ENCODE results near the gene SMOC2. TPM values are rescaled to one million over a fixed set of nuclear protein-coding genes. Genes with fewer than 3 reads are reported as not detected.

SMOC2 gene
- total and polyA plus RNA-seq, 2 donors (not counting 1 experiment from before 2014, with no cell fraction given), result 0.37 TPM; not detected in 1

- H3K27ac Mint-ChIP-seq, result no peak overlapping the region
- H3K4me1 Mint-ChIP-seq, result no peaks in the 10 kb centered on the region
- Histone ChIP-seq H3K9me3 (ENCODE audit: control extremely low read depth in 1 of 3, control insufficient read depth in 2 of 3, insufficient read depth in 1 of 3, low read length in 2 of 3) (peaks cover 0 to 14% (median 0%) of the 10 kb centered on the region in 3 donors), H3K79me2 (ENCODE audit: control insufficient read depth, insufficient read depth, low read length) (no peaks in the 10 kb centered on the region), H3K36me3 (replicated peaks in 1 of 2; ENCODE audit: control extremely low read depth in 1 of 2, control insufficient read depth in 1 of 2, extremely low read depth in 1 of 2, insufficient read depth in 2 of 2, low read length in 1 of 2) (no peaks in the 10 kb centered on the region), H3K4me1 (ENCODE audit: control insufficient read depth in 2 of 2, insufficient read depth in 2 of 2, low read length in 2 of 2) (no peaks in the 10 kb centered on the region), H3K4me3 (ENCODE audit: control extremely low read depth in 1 of 5, extremely low read depth in 1 of 5, insufficient read depth in 1 of 5, low read depth in 2 of 5, low read length in 4 of 5) (no peak overlapping the region), H3K4me2 (replicated peaks; ENCODE audit: low read depth, low read length, poor library complexity, severe bottlenecking) (no peak overlapping the region), H2AFZ (ENCODE audit: insufficient read depth, low read depth, low read length, poor library complexity, severe bottlenecking) (no peak overlapping the region), H3K9ac (ENCODE audit: low read length) (no peak overlapping the region), H4K20me1 (ENCODE audit: control insufficient read depth, insufficient read depth, low read length, poor library complexity, severe bottlenecking) (no peaks in the 10 kb centered on the region), H3K27ac (ENCODE audit: low read length in 2 of 2) (no peak overlapping the region), H3K27me3 (replicated peaks in 1 of 4; ENCODE audit: control extremely low read depth in 1 of 4, control insufficient read depth in 3 of 4, insufficient read depth in 4 of 4, low read length in 3 of 4) (no peaks in the 10 kb centered on the region)
- no peak for TF ChIP-seq CTCF (IDR thresholded peaks at IDR 0.05)
- no peak for TF ChIP-seq EZH2 (IDR thresholded peaks at IDR 0.05; ENCODE audit: borderline replicate concordance, insufficient read depth, low read depth, low read length, poor library complexity, severe bottlenecking)
- ATAC-seq (ENCODE audit: low read depth) (no peak), DNase-seq (no peak)
- ChIA-PET POLR2A (no interaction called here), CTCF (no interaction called here)
- H3K4me3 Mint-ChIP-seq, result no peak overlapping the region
- H3K27me3 Mint-ChIP-seq, result no peaks in the 10 kb centered on the region
- intact Hi-C loops (cut with micrococcal nuclease), result no loop called here
- no peaks in the 10 kb centered on the region for H3K9me3 Mint-ChIP-seq (ENCODE audit: insufficient read depth)
- 83% methylated on average over 14 of the region's 16 CpGs for WGBS (ENCODE audit: insufficient coverage)
Observed at GRCh38 chr6:168495636-168496035, 54.7 kb downstream of the SMOC2 start.

DNA sequence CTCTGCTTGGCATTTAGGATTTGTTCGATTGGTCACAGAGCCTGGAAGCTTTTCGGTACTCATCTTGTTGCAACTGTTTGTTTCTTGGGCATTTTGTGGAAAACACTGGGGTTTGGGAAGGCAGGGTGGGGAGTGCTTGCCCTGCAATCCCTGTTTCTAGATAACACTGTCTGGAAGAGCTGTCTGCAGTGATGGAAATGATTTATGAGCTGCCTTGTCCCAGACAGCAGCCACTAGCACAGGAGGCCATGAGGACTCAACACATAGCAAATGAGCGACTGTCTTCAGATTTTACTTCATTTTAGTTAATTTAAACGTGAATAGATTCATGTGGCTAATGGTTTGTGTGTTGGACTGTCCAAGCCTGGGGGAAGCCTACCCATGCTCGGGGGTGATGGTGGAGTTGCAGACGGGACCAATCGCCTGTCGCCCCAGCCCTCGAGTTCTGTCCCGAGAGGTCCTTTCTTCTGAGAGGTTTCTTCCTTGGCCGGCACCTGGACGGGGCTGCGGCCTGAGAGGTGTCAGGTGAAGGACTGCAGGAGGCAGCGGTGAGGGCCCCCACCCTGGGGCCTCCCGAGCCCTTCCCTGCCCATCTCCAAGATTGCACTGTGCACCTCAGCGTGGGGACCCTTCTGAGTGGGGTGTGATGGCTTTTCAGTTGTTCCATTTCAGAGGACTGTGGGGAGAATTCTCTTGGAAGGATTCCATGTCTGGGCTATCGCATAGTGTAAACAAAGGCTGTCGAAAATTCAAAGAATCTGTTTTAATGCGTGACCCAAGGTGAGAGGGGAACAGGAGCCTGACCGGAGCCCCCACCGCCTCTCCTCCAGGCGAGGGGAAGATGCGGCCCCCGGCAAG, 55.4 kb downstream of the SMOC2 start:
- no peak overlapping the region for H3K27ac Mint-ChIP-seq
- no peak overlapping the region for H3K4me3 Mint-ChIP-seq
- 81% methylated on average over 20 of the region's 24 CpGs for WGBS (ENCODE audit: insufficient coverage)
- no peaks in the 10 kb centered on the region for H3K9me3 Mint-ChIP-seq (ENCODE audit: insufficient read depth)
- intact Hi-C loops (cut with micrococcal nuclease), result no loop called here
- CTCF ChIA-PET, result no interaction called here
- no peaks in the 10 kb centered on the region for H3K79me2 ChIP-seq (ENCODE audit: control insufficient read depth, insufficient read depth, low read length)
- no peak overlapping the region for H3K9ac ChIP-seq (ENCODE audit: low read length)
- no peak overlapping the region for H3K4me3 ChIP-seq (ENCODE audit: control extremely low read depth in 1 of 5, extremely low read depth in 1 of 5, insufficient read depth in 1 of 5, low read depth in 2 of 5, low read length in 4 of 5)
- DNase-seq (no peak), ATAC-seq (ENCODE audit: low read depth) (no peak)
- H2AFZ ChIP-seq (ENCODE audit: insufficient read depth, low read depth, low read length, poor library complexity, severe bottlenecking), result no peak overlapping the region
- H3K27ac ChIP-seq (ENCODE audit: low read length in 2 of 2), result no peak overlapping the region
- H4K20me1 ChIP-seq (ENCODE audit: control insufficient read depth, insufficient read depth, low read length, poor library complexity, severe bottlenecking), result no peaks in the 10 kb centered on the region
- no peaks in the 10 kb centered on the region for H3K27me3 ChIP-seq (replicated peaks in 1 of 4; ENCODE audit: control extremely low read depth in 1 of 4, control insufficient read depth in 3 of 4, insufficient read depth in 4 of 4, low read length in 3 of 4)
- POLR2A ChIA-PET, result no interaction called here
- H3K9me3 ChIP-seq (ENCODE audit: control extremely low read depth in 1 of 3, control insufficient read depth in 2 of 3, insufficient read depth in 1 of 3, low read length in 2 of 3), result peaks cover 0 to 14% (median 0%) of the 10 kb centered on the region in 3 donors
- TF ChIP-seq CTCF (IDR thresholded peaks at IDR 0.05) (no peak), EZH2 (IDR thresholded peaks at IDR 0.05; ENCODE audit: borderline replicate concordance, insufficient read depth, low read depth, low read length, poor library complexity, severe bottlenecking) (no peak)
- H3K27me3 Mint-ChIP-seq, result no peaks in the 10 kb centered on the region
- H3K4me1 ChIP-seq (ENCODE audit: control insufficient read depth in 2 of 2, insufficient read depth in 2 of 2, low read length in 2 of 2), result no peaks in the 10 kb centered on the region
- no peaks in the 10 kb centered on the region for H3K4me1 Mint-ChIP-seq
- no peaks in the 10 kb centered on the region for H3K36me3 ChIP-seq (replicated peaks in 1 of 2; ENCODE audit: control extremely low read depth in 1 of 2, control insufficient read depth in 1 of 2, extremely low read depth in 1 of 2, insufficient read depth in 2 of 2, low read length in 1 of 2)
- H3K4me2 ChIP-seq (replicated peaks; ENCODE audit: low read depth, low read length, poor library complexity, severe bottlenecking), result no peak overlapping the region

Data from B cell (primary cell).